HFFc6 (cell line): ENCODE measurements around the gene NECAB3. TPM values are rescaled to one million over a fixed set of nuclear protein-coding genes. Genes with fewer than 3 reads are reported as not detected.
A peak's percentile ranks its signal among the peaks of the same experiment; 100 is the strongest.

Source experiments
- DNase-seq: peaks from one replicate; pipeline ENCODE4 v3.0.0-alpha.2; 2018
- H3K27ac Mint-ChIP-seq: 2 replicates; pipeline ENCODE4 v1.8.0; 2020; ENCODE audit warnings: mild to moderate bottlenecking, mixed read lengths
- H3K27me3 Mint-ChIP-seq: 2 replicates; pipeline ENCODE4 v1.8.0; 2021; ENCODE audit warnings: mild to moderate bottlenecking, moderate library complexity, mixed read lengths; ENCODE audit not compliant: insufficient read depth
- H3K36me3 Mint-ChIP-seq: 2 replicates; pipeline ENCODE4 v1.8.0; 2021; ENCODE audit warnings: low read depth, mixed read lengths
- H3K4me1 Mint-ChIP-seq: 2 replicates; pipeline ENCODE4 v1.8.0; 2020; ENCODE audit warnings: low read depth, mixed read lengths
- H3K4me3 Mint-ChIP-seq: 2 replicates; pipeline ENCODE4 v1.8.0; 2020; ENCODE audit warnings: mild to moderate bottlenecking, moderate library complexity, mixed read lengths
- H3K9me3 Mint-ChIP-seq: 2 replicates; pipeline ENCODE4 v1.8.0; 2020; ENCODE audit warnings: mild to moderate bottlenecking, mixed read lengths
- total RNA-seq, 6 experiments: library from RNA; stranded (reverse); fragmentation: NEBNext Ultra II Directional; extraction: Animal tissue kit (Norgen Biotek cat#: 25700); gene quantifications; 2 replicates in 1 of 6; 3 replicates in 5 of 6; pipeline ENCODE4 v1.2.3, GENCODE V29; 2021
- TF ChIP-seq, protein P1 (sequence below): fragments of 200-600 bp; sonication (generic); IDR thresholded peaks from 2 replicates; pipeline ENCODE4 v1.5.0; 2021; ENCODE audit warnings: antibody characterized with exemption, mild to moderate bottlenecking

NECAB3 gene
- total RNA-seq, 6 experiments from 2014 or later: 24.9 to 30.0 (median 27.0) TPM

- no peaks in the 10 kb centered on the region for H3K9me3 Mint-ChIP-seq
- no peak for DNase-seq
- TF ChIP-seq, protein P1, sequence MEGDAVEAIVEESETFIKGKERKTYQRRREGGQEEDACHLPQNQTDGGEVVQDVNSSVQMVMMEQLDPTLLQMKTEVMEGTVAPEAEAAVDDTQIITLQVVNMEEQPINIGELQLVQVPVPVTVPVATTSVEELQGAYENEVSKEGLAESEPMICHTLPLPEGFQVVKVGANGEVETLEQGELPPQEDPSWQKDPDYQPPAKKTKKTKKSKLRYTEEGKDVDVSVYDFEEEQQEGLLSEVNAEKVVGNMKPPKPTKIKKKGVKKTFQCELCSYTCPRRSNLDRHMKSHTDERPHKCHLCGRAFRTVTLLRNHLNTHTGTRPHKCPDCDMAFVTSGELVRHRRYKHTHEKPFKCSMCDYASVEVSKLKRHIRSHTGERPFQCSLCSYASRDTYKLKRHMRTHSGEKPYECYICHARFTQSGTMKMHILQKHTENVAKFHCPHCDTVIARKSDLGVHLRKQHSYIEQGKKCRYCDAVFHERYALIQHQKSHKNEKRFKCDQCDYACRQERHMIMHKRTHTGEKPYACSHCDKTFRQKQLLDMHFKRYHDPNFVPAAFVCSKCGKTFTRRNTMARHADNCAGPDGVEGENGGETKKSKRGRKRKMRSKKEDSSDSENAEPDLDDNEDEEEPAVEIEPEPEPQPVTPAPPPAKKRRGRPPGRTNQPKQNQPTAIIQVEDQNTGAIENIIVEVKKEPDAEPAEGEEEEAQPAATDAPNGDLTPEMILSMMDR: no peak
- 0 out of 2 replicates have a peak, but pooled peaks cover 4% of the 10 kb centered on the region for H3K36me3 Mint-ChIP-seq
- peaks cover 2% of the 10 kb centered on the region for H3K27me3 Mint-ChIP-seq
- H3K4me1 Mint-ChIP-seq: peaks cover 69% of the 10 kb centered on the region
- no peak overlapping the region; the same call in 1 of the 2 replicates for H3K4me3 Mint-ChIP-seq
- no peak overlapping the region for H3K27ac Mint-ChIP-seq
Observed at GRCh38 chr20:33670715-33671499, 3.3 kb downstream of the NECAB3 start.

DNA sequence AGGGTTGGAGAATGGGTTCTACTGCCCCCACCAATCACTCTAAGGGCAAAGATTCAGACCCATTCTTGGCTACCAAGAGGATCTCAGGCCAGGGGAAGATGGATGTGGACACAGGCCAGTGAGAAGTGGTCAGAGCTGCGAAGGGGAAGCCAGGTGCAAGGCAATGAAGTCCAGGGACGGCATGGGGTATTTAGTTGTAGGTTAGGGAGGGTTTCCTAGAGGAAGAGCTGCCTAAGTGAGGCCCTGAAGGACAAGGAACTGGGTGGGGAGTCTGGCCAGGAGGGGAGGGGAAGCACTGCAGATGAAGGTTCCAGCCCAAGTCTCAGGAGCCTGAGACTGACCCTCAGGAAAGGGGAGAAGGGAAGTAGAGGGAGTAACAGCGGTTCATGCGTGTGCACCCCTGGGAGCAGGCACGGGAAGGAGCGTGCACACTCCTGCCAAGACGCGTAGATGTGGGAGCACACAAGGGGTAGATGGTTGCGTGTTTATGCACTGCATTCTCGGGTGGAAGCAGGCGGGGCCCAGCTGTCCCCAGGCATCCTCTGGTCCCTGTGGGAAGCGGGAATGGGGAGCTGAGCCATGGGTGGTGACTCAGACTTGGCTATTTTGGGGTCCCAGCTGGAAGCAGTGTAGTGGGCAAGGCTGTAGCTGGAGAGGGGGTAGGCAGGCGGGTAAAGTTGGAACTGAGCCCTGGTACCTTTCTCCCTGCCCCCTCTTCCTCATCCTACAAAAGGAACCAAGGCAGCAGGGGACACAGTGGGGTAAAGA lies 4.2 kb downstream of the NECAB3 start:
- DNase-seq: no peak
- Mint-ChIP-seq H3K4me3 (no peak overlapping the region), H3K9me3 (no peaks in the 10 kb centered on the region), H3K27me3 (peaks cover 2% of the 10 kb centered on the region), H3K27ac (peak overlapping the region; percentile 58), H3K4me1 (peaks cover 66% of the 10 kb centered on the region), H3K36me3 (0 out of 2 replicates have a peak, but pooled peaks cover 4% of the 10 kb centered on the region)
- TF ChIP-seq, protein P1: no peak

- Mint-ChIP-seq H3K9me3 (no peaks in the 10 kb centered on the region), H3K4me1 (peaks cover 70% of the 10 kb centered on the region), H3K27me3 (peaks cover 2% of the 10 kb centered on the region), H3K4me3 (no peak overlapping the region), H3K36me3 (0 out of 2 replicates have a peak, but pooled peaks cover 4% of the 10 kb centered on the region), H3K27ac (no peak overlapping the region)
- no peak for DNase-seq
- TF ChIP-seq, protein P1: no peak
Observed at GRCh38 chr20:33669224-33669623, 5.0 kb downstream of the NECAB3 start.

DNA sequence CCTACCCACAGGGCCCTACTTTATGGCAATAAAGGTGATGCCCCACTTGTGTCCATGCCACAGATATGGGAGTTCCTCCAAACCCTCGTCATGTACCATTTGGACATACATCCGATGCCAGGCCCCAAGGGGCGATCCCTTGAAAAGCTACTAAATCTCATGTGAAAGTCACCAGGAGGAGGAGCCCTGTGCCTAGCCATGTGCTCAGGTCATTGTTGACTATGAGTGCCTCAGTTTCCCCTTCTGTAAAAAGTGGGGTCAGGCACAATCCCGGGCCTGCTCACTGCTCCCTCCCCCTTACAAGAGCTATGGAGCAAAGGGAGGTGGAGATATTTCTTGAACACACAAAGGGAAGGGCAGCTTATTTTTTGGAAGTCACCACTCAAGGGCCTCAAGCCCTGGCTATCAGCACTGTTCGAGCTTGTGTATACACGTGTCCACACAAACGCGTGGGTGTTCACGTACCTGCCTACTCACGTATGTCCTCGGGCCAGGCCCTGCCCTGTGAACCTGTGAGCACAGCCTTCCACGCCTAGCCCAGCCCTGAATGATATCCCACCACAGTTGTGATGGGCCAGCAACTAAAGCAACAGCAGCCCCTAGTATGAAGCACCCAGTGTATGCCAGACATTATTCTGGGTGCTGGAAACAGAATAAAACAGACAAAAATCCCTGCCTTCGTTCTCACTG lies 5.6 kb downstream of the NECAB3 start:
- DNase-seq: no peak
- peak overlapping the region; percentile 61 for H3K4me3 Mint-ChIP-seq
- H3K9me3 Mint-ChIP-seq: no peaks in the 10 kb centered on the region
- 0 out of 2 replicates have a peak, but pooled peaks cover 4% of the 10 kb centered on the region for H3K36me3 Mint-ChIP-seq
- TF ChIP-seq, protein P1: no peak
- no peak overlapping the region; the same call in 1 of the 2 replicates for H3K27ac Mint-ChIP-seq
- H3K27me3 Mint-ChIP-seq: peaks cover 2% of the 10 kb centered on the region
- peaks cover 71% of the 10 kb centered on the region for H3K4me1 Mint-ChIP-seq

DNA sequence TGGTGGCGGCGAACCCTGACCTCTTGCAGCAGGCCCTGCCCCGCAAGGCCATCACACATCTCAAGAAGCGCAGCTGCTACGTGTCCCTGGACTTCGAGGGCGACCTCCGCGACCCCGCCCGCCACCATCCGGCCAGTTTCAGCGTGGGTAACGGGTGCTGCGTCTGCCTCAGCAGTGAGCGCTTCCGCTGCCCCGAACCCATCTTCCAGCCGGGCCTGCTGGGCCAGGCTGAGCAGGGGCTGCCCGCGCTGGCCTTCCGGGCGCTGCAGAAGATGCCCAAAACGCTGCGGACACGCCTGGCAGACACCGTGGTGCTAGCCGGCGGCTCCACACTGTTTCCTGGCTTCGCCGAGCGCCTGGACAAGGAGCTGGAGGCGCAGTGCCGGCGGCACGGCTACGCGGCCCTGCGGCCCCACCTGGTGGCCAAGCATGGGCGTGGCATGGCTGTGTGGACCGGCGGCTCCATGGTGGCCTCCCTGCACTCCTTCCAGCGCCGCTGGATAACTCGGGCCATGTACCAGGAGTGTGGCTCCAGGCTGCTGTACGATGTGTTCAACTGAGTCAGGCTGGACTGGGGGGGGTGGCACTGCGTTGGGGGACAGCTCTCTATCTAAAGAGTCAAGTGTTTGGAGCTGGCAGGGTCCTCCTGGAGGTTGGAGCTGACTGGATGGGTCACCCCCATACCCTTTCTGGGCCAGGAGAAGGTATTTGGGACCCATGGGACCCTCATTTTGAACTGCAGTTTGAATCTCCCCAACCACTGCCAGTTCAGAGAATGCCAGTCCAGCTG lies 6.4 kb downstream of the NECAB3 start:
- TF ChIP-seq, protein P1: peak; percentile 91
- Mint-ChIP-seq H3K4me3 (peak overlapping the region; percentile 79), H3K27ac (peak overlapping the region; percentile 75), H3K9me3 (no peaks in the 10 kb centered on the region), H3K36me3 (0 out of 2 replicates have a peak, but pooled peaks cover 4% of the 10 kb centered on the region), H3K27me3 (peaks cover 2% of the 10 kb centered on the region), H3K4me1 (peaks cover 65% of the 10 kb centered on the region)
- DNase-seq: peak; percentile 76
